HepG2 (cell line): ENCODE data around the gene MRPS5. TPM values are rescaled to one million over a fixed set of nuclear protein-coding genes. Genes with fewer than 3 reads are reported as not detected.

Experiments used
- ATAC-seq: fragments of 200-7000 bp; cut with Tn5 transposase; 3 replicates; pipeline ENCODE4 v1.9.1; 2020; ENCODE audit warnings: mild to moderate bottlenecking, moderate library complexity
- BruUV-seq: library from RNA; stranded (reverse); fragments of 400-500 nt; replicated peaks from 2 replicates; lab custom pipeline; 2021; lab: Mats Ljungman, UMichigan
- CTCF ChIA-PET: fragments of 300-600 bp; formaldehyde crosslinking; extraction: SDS; loops from one replicate; lab custom pipeline; 2021; ENCODE audit warnings: low total read pairs, inconsistent platforms, low intra/inter-chr PET ratio; lab: Yijun Ruan, JAX
- POLR2A ChIA-PET: fragments of 350-600 bp; sonication (Branson Sonifier 250); formaldehyde crosslinking; loops from one replicate; lab custom pipeline; 2020; ENCODE audit warnings: antibody characterized with exemption, inconsistent platforms; lab: Yijun Ruan, JAX
- DNase-seq: peaks from one replicate; pipeline ENCODE4 v3.0.0-alpha.2; 2015; ENCODE audit warnings: low spot score
- FAIRE-seq: peaks from 3 replicates; lab custom pipeline; 2011; peaks lifted over from hg19 to GRCh38; lab: Jason Lieb, UNC
- H2AFZ ChIP-seq: one replicate; pipeline ENCODE4 v1.6.1; 2011; ENCODE audit warnings: low read length, inconsistent platforms
- H3K27ac ChIP-seq: fragments of 300-600 bp; 3 replicates; pipeline ENCODE4 v1.8.0; 2011; ENCODE audit warnings: mixed run types, mild to moderate bottlenecking, mixed read lengths, low read length, inconsistent platforms; ENCODE audit not compliant: insufficient read depth; ENCODE audit errors: extremely low read length
- H3K27me3 ChIP-seq, 2 experiments: fragments of 200-600 bp in 1 of 2; 2 replicates in 1 of 2; 3 replicates in 1 of 2; pipeline versions ENCODE4 v1.6.0 to v1.8.0; 2011; ENCODE audit warnings: low read length in 2 of 2, mild to moderate bottlenecking in 2 of 2, moderate library complexity in 2 of 2, inconsistent platforms in 1 of 2; ENCODE audit not compliant: insufficient read depth in 2 of 2, control insufficient read depth in 1 of 2
- H3K36me3 ChIP-seq, 2 experiments: fragments of 200-600 bp in 1 of 2; replicated peaks in 1 of 2; 2 replicates in 1 of 2; 3 replicates in 1 of 2; pipeline versions ENCODE4 v1.5.1 to v1.8.0; 2011; ENCODE audit warnings: low read length in 2 of 2, inconsistent platforms in 1 of 2; ENCODE audit not compliant: insufficient read depth in 2 of 2, control insufficient read depth in 1 of 2
- H3K4me1 ChIP-seq: 2 replicates; pipeline ENCODE4 v1.5.1; 2012; ENCODE audit warnings: low read length, inconsistent platforms; ENCODE audit not compliant: insufficient read depth
- H3K4me2 ChIP-seq: 2 replicates; pipeline ENCODE4 v1.6.0; 2011; ENCODE audit warnings: low read depth, low read length, inconsistent platforms
- H3K4me3 ChIP-seq, 3 experiments: fragments of 200-600 bp in 1 of 3; sonication (generic), shearing (Covaris generic) in 1 of 3; replicated peaks in 1 of 3; 2 replicates each; pipeline ENCODE4 v1.5.1; 2011 to 2016; ENCODE audit warnings: low read length in 3 of 3, inconsistent platforms in 2 of 3, low read depth in 2 of 3, mild to moderate bottlenecking in 2 of 3, control low read depth in 1 of 3, mixed read lengths in 1 of 3; ENCODE audit not compliant: insufficient read depth in 1 of 3
- H3K79me2 ChIP-seq: one replicate; pipeline ENCODE4 v1.6.1; 2011; ENCODE audit warnings: low read length, inconsistent platforms; ENCODE audit not compliant: insufficient read depth
- H3K9ac ChIP-seq: 2 replicates; pipeline ENCODE4 v1.6.0; 2011; ENCODE audit warnings: mild to moderate bottlenecking, low read depth, low read length, inconsistent platforms; ENCODE audit not compliant: insufficient read depth
- H3K9me3 ChIP-seq: 2 replicates; pipeline ENCODE4 v1.5.1; 2012; ENCODE audit warnings: mild to moderate bottlenecking, low read length
- H4K20me1 ChIP-seq: 2 replicates; pipeline ENCODE4 v1.6.0; 2011; ENCODE audit warnings: inconsistent platforms, mild to moderate bottlenecking, low read length, moderate library complexity; ENCODE audit not compliant: insufficient read depth
- CENPX ChIP-seq: sonication (generic); formaldehyde crosslinking; IDR thresholded peaks from 2 replicates; pipeline ENCODE4 v1.9.0; 2021; ENCODE audit warnings: mild to moderate bottlenecking, missing genetic modification reagents, moderate library complexity
- GATA4 ChIP-seq: sonication (generic); IDR thresholded peaks from 2 replicates; pipeline ENCODE4 v1.6.1; 2016; ENCODE audit warnings: antibody characterized with exemption, low read depth, borderline replicate concordance
- GPN1 ChIP-seq: sonication (generic); formaldehyde crosslinking; IDR thresholded peaks from 2 replicates; pipeline ENCODE4 v1.5.1; 2020; ENCODE audit warnings: missing genetic modification reagents, borderline replicate concordance
- MAF1 ChIP-seq: sonication (generic); formaldehyde crosslinking; IDR thresholded peaks from 2 replicates; pipeline ENCODE4 v1.5.0; 2020; ENCODE audit warnings: missing genetic modification reagents, borderline replicate concordance
- MEF2D ChIP-seq: sonication (generic); formaldehyde crosslinking; IDR thresholded peaks from 2 replicates; pipeline ENCODE4 v1.5.1; 2020; ENCODE audit warnings: mild to moderate bottlenecking, missing genetic modification reagents
- NCOR1 ChIP-seq: fragments of 200-600 bp; sonication (generic); IDR thresholded peaks from 2 replicates; pipeline ENCODE4 v1.7.0; 2017; ENCODE audit warnings: antibody characterized with exemption, low read length, borderline replicate concordance
- NFE2L2 ChIP-seq: fragments of 150-350 bp; IDR thresholded peaks from 2 replicates; pipeline ENCODE4 v1.6.1; 2014; ENCODE audit warnings: low read length
- PLSCR1 ChIP-seq: sonication (generic); formaldehyde crosslinking; IDR thresholded peaks from 2 replicates; pipeline ENCODE4 v1.5.0; 2020; ENCODE audit warnings: missing genetic modification reagents, mild to moderate bottlenecking, borderline replicate concordance
- POLR2A ChIP-seq, 2 experiments: IDR thresholded peaks; 2 replicates each; pipeline ENCODE4 v1.6.1; 2011; ENCODE audit warnings: low read depth in 2 of 2, low read length in 2 of 2, mild to moderate bottlenecking in 1 of 2, moderate library complexity in 1 of 2; ENCODE audit not compliant: insufficient read depth in 1 of 2
- TCF12 ChIP-seq, 2 experiments: fragments of 450-650 bp in 1 of 2; sonication (generic) in 1 of 2; formaldehyde crosslinking in 1 of 2; IDR thresholded peaks; 2 replicates each; pipeline versions ENCODE4 v1.6.1 to v1.8.0; 2017 to 2022; ENCODE audit warnings: antibody characterized with exemption in 1 of 2, mild to moderate bottlenecking in 1 of 2, missing genetic modification reagents in 1 of 2, moderate library complexity in 1 of 2
- THAP11 ChIP-seq: IDR thresholded peaks from 2 replicates; pipeline ENCODE4 v1.6.1; 2016; ENCODE audit warnings: missing biosample characterization, missing genetic modification reagents
- THAP7 ChIP-seq: sonication (generic); formaldehyde crosslinking; IDR thresholded peaks from 2 replicates; pipeline ENCODE4 v1.8.1; 2023; ENCODE audit warnings: mild to moderate bottlenecking, missing genetic modification reagents
- TSC22D2 ChIP-seq: sonication (generic); formaldehyde crosslinking; IDR thresholded peaks from 2 replicates; pipeline ENCODE4 v1.5.1; 2020; ENCODE audit warnings: missing genetic modification reagents, mild to moderate bottlenecking, borderline replicate concordance
- UBTF ChIP-seq: sonication (generic); formaldehyde crosslinking; IDR thresholded peaks from 2 replicates; pipeline ENCODE4 v1.4.0; 2020; ENCODE audit warnings: mild to moderate bottlenecking, missing genetic modification reagents
- ZFP90 ChIP-seq: sonication (generic); formaldehyde crosslinking; IDR thresholded peaks from 2 replicates; pipeline ENCODE4 v1.8.0; 2022; ENCODE audit warnings: missing genetic modification reagents, mild to moderate bottlenecking, inconsistent platforms, borderline replicate concordance
- ZNF20 ChIP-seq: sonication (generic); formaldehyde crosslinking; IDR thresholded peaks from 2 replicates; pipeline ENCODE4 v1.4.0; 2020; ENCODE audit warnings: mild to moderate bottlenecking, moderate library complexity, missing genetic modification reagents
- ZNF331 ChIP-seq: sonication (generic); formaldehyde crosslinking; IDR thresholded peaks from 2 replicates; pipeline ENCODE4 v1.4.0; 2020; ENCODE audit warnings: missing genetic modification reagents
- ZNF572 ChIP-seq: sonication (generic); formaldehyde crosslinking; IDR thresholded peaks from 2 replicates; pipeline ENCODE4 v1.5.1; 2020; ENCODE audit warnings: mild to moderate bottlenecking, missing genetic modification reagents
- ZNF7 ChIP-seq: IDR thresholded peaks from 2 replicates; pipeline ENCODE4 v1.6.1; 2016; ENCODE audit warnings: missing biosample characterization, missing genetic modification reagents
- ZNF720 ChIP-seq: sonication (generic); formaldehyde crosslinking; IDR thresholded peaks from 2 replicates; pipeline ENCODE4 v1.4.0; 2020; ENCODE audit warnings: missing genetic modification reagents
- ZNF788 ChIP-seq: sonication (generic); formaldehyde crosslinking; IDR thresholded peaks from 2 replicates; pipeline ENCODE4 v1.5.0; 2020; ENCODE audit warnings: mild to moderate bottlenecking, missing genetic modification reagents, borderline replicate concordance
- WGBS: methylation state at CpG from one replicate; pipeline ENCODE4 v1.1.6; 2017; ENCODE audit warnings: low lambda C conversion rate; 5-methylcytosine and 5-hydroxymethylcytosine counted together
- in situ Hi-C: cut with HindIII; loops from 2 replicates; pipeline ENCODE4 v1.10.0; 2017; ENCODE audit warnings: low pct_unique_long_range_greater_than_20kb; ENCODE audit not compliant: extremely low pct_ligation_motif_present
- intact Hi-C: fragments of 100-400 bp; cut with micrococcal nuclease; formaldehyde crosslinking; loops from one replicate; pipeline ENCODE4 v1.10.0; 2022; ENCODE audit not compliant: unreplicated experiment
- polyA plus RNA-seq, 8 experiments: library from polyadenylated mRNA; depleted of rRNA in 3 of 8; stranded (reverse) in 7 of 8; unstranded in 1 of 8; fragments of >200 nt; fragmentation: Illumina TruSeq in 4 of 8; extraction: Trizol in 4 of 8; gene quantifications; 2 replicates each; pipeline versions ENCODE4 v1.2.1 to v1.2.3, GENCODE V29; 2011 to 2016; ENCODE audit warnings: low read depth in 4 of 8, missing spikeins in 1 of 8, mixed read lengths in 1 of 8; ENCODE audit not compliant: insufficient read depth in 1 of 8
- total RNA-seq, 5 experiments: library from RNA; depleted of rRNA; stranded (reverse); fragments of >200 nt; fragmentation: Illumina TruSeq; extraction: Trizol; gene quantifications; 2 replicates each; pipeline ENCODE4 v1.2.3, GENCODE V29; 2016; ENCODE audit warnings: low read depth in 1 of 5
- TF ChIP-seq, protein P1 (sequence below), 2 experiments: fragments of 450-650 bp in 1 of 2; sonication (generic) in 1 of 2; formaldehyde crosslinking; IDR thresholded peaks; 2 replicates each; pipeline versions ENCODE4 v1.5.0 to v1.8.0; 2020 to 2022; ENCODE audit warnings: mild to moderate bottlenecking in 1 of 2, missing genetic modification reagents in 1 of 2

Gene MRPS5
- total and polyA plus RNA-seq, 2 of the 13 experiments (the other 11 are each of a cell fraction or from before 2014, with no cell fraction given) = 98.8 to 134 TPM

GRCh38 chr2:95158441-95158840 lies 36.8 kb upstream of the MRPS5 start:
- intact Hi-C loops (no loop called here), in situ Hi-C loops (no loop called here)
- peak overlapping the region; percentile 81; the same call in 1 of the 2 replicates for H3K9ac ChIP-seq

More at GRCh38 chr2:95158441-95158840, 36.8 kb upstream of the MRPS5 start:
- DNase-seq = no peak
- no peaks in the 10 kb centered on the region for H4K20me1 ChIP-seq
- BruUV-seq = no TSS peak
- FAIRE-seq = no peak
- no peak for TF ChIP-seq UBTF (CRISPR knock-in tag)
- no peak for TF ChIP-seq ZNF20 (CRISPR knock-in tag)
- TF ChIP-seq ZNF788 (CRISPR knock-in tag) = peak; percentile 37; the same call in 1 of the 2 replicates
- no peak for TF ChIP-seq NFE2L2
- no peak for TF ChIP-seq THAP7
- no peak for TF ChIP-seq NCOR1
- TF ChIP-seq MAF1 (CRISPR knock-in tag) = no peak
- 0 out of 2 replicates have a peak, but pooled peaks have one; percentile 60 for TF ChIP-seq ZNF572 (CRISPR knock-in tag)
- TF ChIP-seq ZNF7 = no peak
- no peak for TF ChIP-seq ZNF331 (CRISPR knock-in tag)
- TF ChIP-seq TCF12 (IDR thresholded peaks at IDR 0.05) = no peak
- TF ChIP-seq TCF12 (CRISPR knock-in tag; IDR thresholded peaks at IDR 0.05) = no peak
- TF ChIP-seq CENPX (CRISPR knock-in tag) = no peak
- TF ChIP-seq GATA4 = no peak
- TF ChIP-seq ZFP90 (CRISPR knock-in tag) = no peak
- no peak for TF ChIP-seq GPN1
- TF ChIP-seq PLSCR1 (CRISPR knock-in tag) = no peak
- no peak for TF ChIP-seq TSC22D2 (CRISPR knock-in tag)
- no peak for TF ChIP-seq ZNF720
- TF ChIP-seq, protein P1, sequence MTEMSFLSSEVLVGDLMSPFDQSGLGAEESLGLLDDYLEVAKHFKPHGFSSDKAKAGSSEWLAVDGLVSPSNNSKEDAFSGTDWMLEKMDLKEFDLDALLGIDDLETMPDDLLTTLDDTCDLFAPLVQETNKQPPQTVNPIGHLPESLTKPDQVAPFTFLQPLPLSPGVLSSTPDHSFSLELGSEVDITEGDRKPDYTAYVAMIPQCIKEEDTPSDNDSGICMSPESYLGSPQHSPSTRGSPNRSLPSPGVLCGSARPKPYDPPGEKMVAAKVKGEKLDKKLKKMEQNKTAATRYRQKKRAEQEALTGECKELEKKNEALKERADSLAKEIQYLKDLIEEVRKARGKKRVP (CRISPR knock-in tag; IDR thresholded peaks at IDR 0.05) = no peak
- TF ChIP-seq POLR2A (IDR thresholded peaks at IDR 0.05; ENCODE audit: insufficient read depth in 1 of 2, low read depth in 2 of 2, low read length in 2 of 2) = no peak
- 0 out of 2 replicates have a peak, but pooled peaks have one; percentile 1 for TF ChIP-seq THAP11 (CRISPR knock-in tag)
- no peak for TF ChIP-seq MEF2D (CRISPR knock-in tag)
- H3K4me2 ChIP-seq = peak overlapping the region; percentile 94
- H3K4me1 ChIP-seq = peaks cover 25% of the 10 kb centered on the region
- no peaks in the 10 kb centered on the region for H3K9me3 ChIP-seq
- WGBS = 94% methylated on average over 10 of the region's 10 CpGs
- H3K36me3 ChIP-seq = 0 out of 5 replicates have a peak, but pooled peaks cover 0 to 4% of the 10 kb centered on the region in 2 experiments
- CTCF ChIA-PET = no interaction called here
- no peaks in the 10 kb centered on the region for H3K79me2 ChIP-seq
- no peak overlapping the region for H2AFZ ChIP-seq
- peak overlapping the region in 2 of 3 experiments; percentile 69 to 89; a peak in 3 of 6 replicates for H3K4me3 ChIP-seq
- H3K27ac ChIP-seq = no peak overlapping the region
- no peak for ATAC-seq
- no peaks in the 10 kb centered on the region for H3K27me3 ChIP-seq
- POLR2A ChIA-PET = interaction anchor here (1.5 to 1.6 kb wide), 2 partner anchors 35 to 36 kb away, joined by 4 to 11 read pairs; partner anchors contain the start of gene MRPS5
